WTC11 (cell line): Measurements from ENCODE around the gene CCR6. TPM values are rescaled to one million over a fixed set of nuclear protein-coding genes. Genes with fewer than 3 reads are reported as not detected.

Source experiments
- ATAC-seq: fragments of 200-7000 bp; cut with Tn5 transposase; 2 replicates; pipeline ENCODE4 v1.10.0; 2021; ENCODE audit warnings: mild to moderate bottlenecking, moderate library complexity
- CTCF ChIA-PET: fragments of 300-600 bp; sonication (Branson Sonifier 250); formaldehyde crosslinking; loops from one replicate; lab custom pipeline; 2021; ENCODE audit warnings: antibody characterized with exemption; lab: Charles Lee
- POLR2A ChIA-PET: fragments of 350-600 bp; sonication (Branson Sonifier 250); formaldehyde crosslinking; loops from one replicate; lab custom pipeline; 2021; ENCODE audit warnings: antibody characterized with exemption; lab: Charles Lee
- DNase-seq: peaks from one replicate; pipeline ENCODE4 v3.0.0; 2021; ENCODE audit warnings: low spot score
- H3K27ac Mint-ChIP-seq: 2 replicates; pipeline ENCODE4 v1.8.0; 2021; ENCODE audit warnings: mixed read lengths
- H3K27me3 Mint-ChIP-seq: 2 replicates; pipeline ENCODE4 v1.8.0; 2021; ENCODE audit warnings: low read depth, mild to moderate bottlenecking, moderate library complexity, mixed read lengths
- H3K36me3 Mint-ChIP-seq: 2 replicates; pipeline ENCODE4 v1.8.0; 2021; ENCODE audit warnings: mixed read lengths
- H3K4me1 Mint-ChIP-seq: 2 replicates; pipeline ENCODE4 v1.8.0; 2022; ENCODE audit warnings: mixed read lengths
- H3K4me3 Mint-ChIP-seq: 2 replicates; pipeline ENCODE4 v1.8.0; 2021; ENCODE audit warnings: mild to moderate bottlenecking, moderate library complexity, mixed read lengths
- H3K9me3 Mint-ChIP-seq: 2 replicates; pipeline ENCODE4 v1.8.0; 2021; ENCODE audit warnings: mixed read lengths
- AFF4 ChIP-seq: sonication (generic); formaldehyde crosslinking; IDR thresholded peaks from 2 replicates; pipeline ENCODE4 v1.8.1; 2023; ENCODE audit warnings: mild to moderate bottlenecking, missing genetic modification reagents, borderline replicate concordance
- CREB1 ChIP-seq: sonication (generic); formaldehyde crosslinking; IDR thresholded peaks from 2 replicates; pipeline ENCODE4 v1.8.0; 2023; ENCODE audit warnings: mild to moderate bottlenecking, missing genetic modification reagents
- EMX1 ChIP-seq: fragments of 250-450 bp; sonication (Bioruptor Pico); IDR thresholded peaks from 2 replicates; pipeline ENCODE4 v1.8.0; 2021; ENCODE audit warnings: mild to moderate bottlenecking
- ERG ChIP-seq: fragments of 250-450 bp; sonication (Bioruptor Pico); IDR thresholded peaks from 2 replicates; pipeline ENCODE4 v1.8.0; 2021; ENCODE audit warnings: mild to moderate bottlenecking
- FOXJ3 ChIP-seq: sonication (generic); formaldehyde crosslinking; IDR thresholded peaks from 2 replicates; pipeline ENCODE4 v1.9.0; 2021; ENCODE audit warnings: missing genetic modification reagents, mild to moderate bottlenecking, borderline replicate concordance
- FOXK1 ChIP-seq: sonication (generic); formaldehyde crosslinking; IDR thresholded peaks from 2 replicates; pipeline ENCODE4 v1.8.0; 2022; ENCODE audit warnings: mild to moderate bottlenecking, moderate library complexity, missing genetic modification reagents
- MYBL2 ChIP-seq: sonication (generic); formaldehyde crosslinking; IDR thresholded peaks from 2 replicates; pipeline ENCODE4 v1.8.1; 2023; ENCODE audit warnings: mild to moderate bottlenecking, moderate library complexity, missing genetic modification reagents
- NFE2L1 ChIP-seq: sonication (generic); formaldehyde crosslinking; IDR thresholded peaks from 2 replicates; pipeline ENCODE4 v1.8.1; 2023; ENCODE audit warnings: missing genetic modification reagents
- RELA ChIP-seq: sonication (generic); formaldehyde crosslinking; IDR thresholded peaks from 2 replicates; pipeline ENCODE4 v1.8.1; 2022; ENCODE audit warnings: missing genetic modification reagents, mild to moderate bottlenecking, borderline replicate concordance
- SOX15 ChIP-seq: fragments of 250-450 bp; sonication (Bioruptor Pico); IDR thresholded peaks from 2 replicates; pipeline ENCODE4 v1.9.0; 2021; ENCODE audit warnings: mild to moderate bottlenecking
- SP1 ChIP-seq: sonication (generic); formaldehyde crosslinking; conservative IDR thresholded peaks from 2 replicates; pipeline ENCODE4 v1.8.1; 2022; ENCODE audit warnings: missing genetic modification reagents
- TCF7 ChIP-seq: sonication (generic); formaldehyde crosslinking; IDR thresholded peaks from 2 replicates; pipeline ENCODE4 v1.8.0; 2022; ENCODE audit warnings: mild to moderate bottlenecking, low read depth, missing genetic modification reagents, moderate library complexity
- TEAD1 ChIP-seq: sonication (generic); formaldehyde crosslinking; IDR thresholded peaks from 2 replicates; pipeline ENCODE4 v1.8.0; 2022; ENCODE audit warnings: mild to moderate bottlenecking, missing genetic modification reagents
- USF1 ChIP-seq: sonication (generic); formaldehyde crosslinking; IDR thresholded peaks from 2 replicates; pipeline ENCODE4 v1.8.0; 2022; ENCODE audit warnings: mild to moderate bottlenecking, missing genetic modification reagents
- ZMAT4 ChIP-seq: fragments of 250-450 bp; sonication (Bioruptor Pico); IDR thresholded peaks from 2 replicates; pipeline ENCODE4 v1.9.0; 2021; ENCODE audit warnings: mild to moderate bottlenecking
- ZNF232 ChIP-seq: sonication (generic); formaldehyde crosslinking; IDR thresholded peaks from 2 replicates; pipeline ENCODE4 v1.8.0; 2022; ENCODE audit warnings: mild to moderate bottlenecking, missing genetic modification reagents
- ZNF317 ChIP-seq: sonication (generic); formaldehyde crosslinking; IDR thresholded peaks from 2 replicates; pipeline ENCODE4 v1.8.1; 2023; ENCODE audit warnings: low read depth, mild to moderate bottlenecking, moderate library complexity, missing genetic modification reagents, borderline replicate concordance
- ZNF532 ChIP-seq: fragments of 250-450 bp; sonication (Bioruptor Pico); IDR thresholded peaks from 2 replicates; pipeline ENCODE4 v1.9.0; 2021; ENCODE audit warnings: mild to moderate bottlenecking, borderline replicate concordance
- total RNA-seq: library from RNA; stranded (reverse); gene quantifications from 3 replicates; pipeline ENCODE4 v1.2.3, GENCODE V29; 2021

The CCR6 gene
- total RNA-seq, 1 experiment from 2014 or later, result not detected

- TF ChIP-seq AFF4, result no peak
- TF ChIP-seq ZMAT4 (CRISPR knock-in tag), result no peak
Measured at GRCh38 chr6:167091805-167092107, 31.1 kb upstream of the CCR6 start (continued).

- peaks cover 16% of the 10 kb centered on the region for H3K9me3 Mint-ChIP-seq
- peaks cover 6% of the 10 kb centered on the region for H3K4me1 Mint-ChIP-seq
- peaks cover 4% of the 10 kb centered on the region; the same call in 1 of the 2 replicates for H3K36me3 Mint-ChIP-seq
- DNase-seq (no peak), ATAC-seq (no peak)
- ChIA-PET POLR2A (no interaction called here), CTCF (interaction anchor here (1.0 to 2.1 kb wide), 3 partner anchors 14 to 318 kb away, joined by 3 to 10 read pairs (median 7); no protein-coding TSS in a partner anchor)
- H3K27me3 Mint-ChIP-seq, result no peaks in the 10 kb centered on the region
- no peak overlapping the region for H3K4me3 Mint-ChIP-seq
- no peak for TF ChIP-seq USF1 (CRISPR knock-in tag)
- no peak for TF ChIP-seq SP1
- no peak for TF ChIP-seq FOXK1 (CRISPR knock-in tag)
- TF ChIP-seq TEAD1, result no peak
- TF ChIP-seq SOX15, result no peak
- TF ChIP-seq ZNF232 (CRISPR knock-in tag), result no peak
- no peak for TF ChIP-seq ZNF532 (CRISPR knock-in tag)
- no peak for TF ChIP-seq FOXJ3
- TF ChIP-seq TCF7 (CRISPR knock-in tag), result no peak
- no peak for TF ChIP-seq ERG (CRISPR knock-in tag)
- no peak for TF ChIP-seq ZNF317
- no peak for TF ChIP-seq CREB1 (CRISPR knock-in tag)
- no peak for TF ChIP-seq NFE2L1 (CRISPR knock-in tag)
- TF ChIP-seq RELA (CRISPR knock-in tag), result no peak
- no peak for TF ChIP-seq MYBL2
- no peak for TF ChIP-seq EMX1 (CRISPR knock-in tag)
- TF ChIP-seq, all 79 proteins: peak for 0
- H3K27ac Mint-ChIP-seq, result no peak overlapping the region
Measured at GRCh38 chr6:167092672-167093339, 30.1 kb upstream of the CCR6 start.
